WERI-Rb-1 (cell line): ENCODE measurements around the gene PIK3R6.
"Not testable (repeated sequence)": the region's sequence is repeated elsewhere in the genome, so short reads cannot be mapped to it uniquely, and the experiment has no call there.

Source experiments
- DNase-seq: peaks from one replicate; pipeline ENCODE4 v3.0.0-alpha.2; 2020
- H3K27ac ChIP-seq: fragments of 250-450 bp; sonication (Bioruptor Pico); 2 replicates; pipeline ENCODE4 v1.5.1; 2020; ENCODE audit warnings: mild to moderate bottlenecking, moderate library complexity
- H3K27me3 ChIP-seq: fragments of 250-450 bp; sonication (Bioruptor Pico); 2 replicates; pipeline ENCODE4 v1.5.1; 2021; ENCODE audit warnings: mild to moderate bottlenecking, low read depth, moderate library complexity; ENCODE audit not compliant: insufficient read depth, severe bottlenecking
- H3K36me3 ChIP-seq: fragments of 250-450 bp; sonication (Bioruptor Pico); 2 replicates; pipeline ENCODE4 v1.5.1; 2020; ENCODE audit warnings: mild to moderate bottlenecking, moderate library complexity
- H3K4me3 ChIP-seq: 2 replicates; pipeline ENCODE4 v1.5.1; 2011; ENCODE audit warnings: low read depth, mild to moderate bottlenecking, control low read depth, low read length
- H3K9me3 ChIP-seq: fragments of 250-450 bp; sonication (Bioruptor Pico); 2 replicates; pipeline ENCODE4 v1.5.1; 2021; ENCODE audit warnings: mild to moderate bottlenecking, moderate library complexity; ENCODE audit not compliant: severe bottlenecking
- TF ChIP-seq, protein P1 (sequence below): IDR thresholded peaks from 2 replicates; pipeline ENCODE4 v1.5.1; 2011; ENCODE audit warnings: low read depth, mild to moderate bottlenecking, control low read depth, inconsistent platforms, low read length

The PIK3R6 gene

DNA sequence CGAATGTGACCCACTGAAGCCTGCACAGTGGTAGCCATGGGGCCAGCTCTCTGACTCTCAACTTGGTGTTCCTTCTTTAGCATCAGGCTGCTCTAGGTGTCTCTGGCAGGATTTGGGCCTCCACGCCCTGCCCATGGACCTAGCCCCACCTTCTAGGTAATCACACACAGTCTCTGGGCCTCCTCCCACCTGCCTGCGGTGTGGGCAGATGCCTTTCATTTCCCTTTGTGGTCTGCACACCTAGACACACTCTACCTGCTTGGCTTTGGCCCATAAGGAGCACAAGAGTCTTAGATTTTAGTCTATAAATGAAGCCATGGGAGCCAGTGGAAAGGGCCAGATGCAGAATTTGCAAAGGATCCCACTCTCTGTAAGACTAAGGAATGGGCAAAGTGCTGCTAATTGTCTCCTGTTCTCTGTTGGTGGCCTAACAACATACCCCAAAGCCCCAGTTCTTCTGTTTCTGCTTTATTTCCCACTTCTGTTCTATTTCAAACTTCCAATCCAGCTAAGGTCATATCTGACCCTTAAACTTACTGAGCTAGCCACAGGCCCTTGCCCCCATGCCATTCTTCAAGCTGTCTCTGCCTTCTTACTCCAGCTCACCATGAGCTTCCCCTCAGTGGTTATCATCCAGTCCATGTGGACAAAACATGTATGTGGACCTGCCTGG, 61.1 kb downstream of the PIK3R6 start:
- Histone ChIP-seq H3K36me3 (no peaks in the 10 kb centered on the region), H3K27ac (no peak overlapping the region), H3K27me3 (no peaks in the 10 kb centered on the region), H3K4me3 (no peak overlapping the region), H3K9me3 (peaks cover 3% of the 10 kb centered on the region)
- TF ChIP-seq, protein P1, sequence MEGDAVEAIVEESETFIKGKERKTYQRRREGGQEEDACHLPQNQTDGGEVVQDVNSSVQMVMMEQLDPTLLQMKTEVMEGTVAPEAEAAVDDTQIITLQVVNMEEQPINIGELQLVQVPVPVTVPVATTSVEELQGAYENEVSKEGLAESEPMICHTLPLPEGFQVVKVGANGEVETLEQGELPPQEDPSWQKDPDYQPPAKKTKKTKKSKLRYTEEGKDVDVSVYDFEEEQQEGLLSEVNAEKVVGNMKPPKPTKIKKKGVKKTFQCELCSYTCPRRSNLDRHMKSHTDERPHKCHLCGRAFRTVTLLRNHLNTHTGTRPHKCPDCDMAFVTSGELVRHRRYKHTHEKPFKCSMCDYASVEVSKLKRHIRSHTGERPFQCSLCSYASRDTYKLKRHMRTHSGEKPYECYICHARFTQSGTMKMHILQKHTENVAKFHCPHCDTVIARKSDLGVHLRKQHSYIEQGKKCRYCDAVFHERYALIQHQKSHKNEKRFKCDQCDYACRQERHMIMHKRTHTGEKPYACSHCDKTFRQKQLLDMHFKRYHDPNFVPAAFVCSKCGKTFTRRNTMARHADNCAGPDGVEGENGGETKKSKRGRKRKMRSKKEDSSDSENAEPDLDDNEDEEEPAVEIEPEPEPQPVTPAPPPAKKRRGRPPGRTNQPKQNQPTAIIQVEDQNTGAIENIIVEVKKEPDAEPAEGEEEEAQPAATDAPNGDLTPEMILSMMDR: no peak
- no peak for DNase-seq

- H3K36me3 ChIP-seq, DNase-seq, H3K9me3 ChIP-seq: not testable (repeated sequence)
Measured at GRCh38 chr17:8805396-8805795, 62.1 kb downstream of the PIK3R6 start.

GRCh38 chr17:8803531-8804420, 63.7 kb downstream of the PIK3R6 start:
- H3K27me3 ChIP-seq: no peaks in the 10 kb centered on the region
- no peak overlapping the region for H3K4me3 ChIP-seq

More at GRCh38 chr17:8805396-8805795, 62.1 kb downstream of the PIK3R6 start:
- H3K4me3 ChIP-seq, H3K27me3 ChIP-seq, H3K27ac ChIP-seq: not testable (repeated sequence)

GRCh38 chr17:8801135-8801840, 66.2 kb downstream of the PIK3R6 start:
- Histone ChIP-seq H3K27me3 (no peaks in the 10 kb centered on the region), H3K27ac (no peak overlapping the region), H3K9me3 (no peaks in the 10 kb centered on the region), H3K36me3 (no peaks in the 10 kb centered on the region), H3K4me3 (no peak overlapping the region)
- no peak for DNase-seq
- TF ChIP-seq, protein P1: no peak

More at GRCh38 chr17:8803531-8804420, 63.7 kb downstream of the PIK3R6 start:
- no peaks in the 10 kb centered on the region for H3K9me3 ChIP-seq
- no peaks in the 10 kb centered on the region for H3K36me3 ChIP-seq
- TF ChIP-seq, protein P1: peak; percentile 79
- DNase-seq: peak; percentile 73
- no peak overlapping the region for H3K27ac ChIP-seq

- no peak overlapping the region for H3K4me3 ChIP-seq
- DNase-seq: no peak
- TF ChIP-seq, protein P1: no peak
- H3K9me3 ChIP-seq: no peaks in the 10 kb centered on the region
- H3K36me3 ChIP-seq: no peaks in the 10 kb centered on the region
- no peaks in the 10 kb centered on the region for H3K27me3 ChIP-seq
- no peak overlapping the region for H3K27ac ChIP-seq
Measured at GRCh38 chr17:8800656-8801055, 66.8 kb downstream of the PIK3R6 start.
